H9 (cell line): Measurements from ENCODE around the gene HLA-C. TPM values are rescaled to one million over a fixed set of nuclear protein-coding genes. Genes with fewer than 3 reads are reported as not detected.
"Not testable (repeated sequence)": the region's sequence is repeated elsewhere in the genome, so short reads cannot be mapped to it uniquely, and the experiment has no call there.

ENCODE experiments used
- DNase-seq: peaks from one replicate; pipeline ENCODE4 v3.0.0-alpha.2; 2017
- H2AFZ ChIP-seq: one replicate; pipeline ENCODE4 v1.6.1; 2013; ENCODE audit warnings: mild to moderate bottlenecking, low read length, control low read depth, moderate library complexity
- H2AK5ac ChIP-seq: 2 replicates; pipeline ENCODE4 v1.6.1; 2013; ENCODE audit warnings: low read length, control low read depth, mixed read lengths; ENCODE audit not compliant: insufficient read length
- H2BK120ac ChIP-seq: one replicate; pipeline ENCODE4 v1.6.1; 2013; ENCODE audit warnings: low read depth, mild to moderate bottlenecking, low read length, control low read depth, inconsistent platforms; ENCODE audit not compliant: poor library complexity, severe bottlenecking
- H2BK12ac ChIP-seq: 2 replicates; pipeline ENCODE4 v1.6.1; 2013; ENCODE audit warnings: low read length, control low read depth, mixed read lengths, low read depth; ENCODE audit not compliant: insufficient read length
- H2BK15ac ChIP-seq: 2 replicates; pipeline ENCODE4 v1.6.1; 2013; ENCODE audit warnings: low read depth, low read length, control low read depth
- H2BK20ac ChIP-seq: one replicate; pipeline ENCODE4 v1.6.1; 2013; ENCODE audit warnings: low read depth, mild to moderate bottlenecking, low read length, control low read depth, inconsistent platforms; ENCODE audit not compliant: poor library complexity, severe bottlenecking
- H2BK5ac ChIP-seq: 2 replicates; pipeline ENCODE4 v1.6.1; 2013; ENCODE audit warnings: low read length, control low read depth, mixed read lengths; ENCODE audit not compliant: insufficient read length
- H3K14ac ChIP-seq: 2 replicates; pipeline ENCODE4 v1.6.1; 2013; ENCODE audit warnings: low read length, control low read depth; ENCODE audit not compliant: insufficient read depth
- H3K18ac ChIP-seq: 2 replicates; pipeline ENCODE4 v1.6.1; 2013; ENCODE audit warnings: low read depth, mild to moderate bottlenecking, mixed read lengths, low read length, control low read depth; ENCODE audit not compliant: insufficient read length
- H3K23ac ChIP-seq: 2 replicates; pipeline ENCODE4 v1.6.1; 2013; ENCODE audit warnings: low read length, control low read depth, mixed read lengths, low read depth; ENCODE audit not compliant: insufficient read length
- H3K23me2 ChIP-seq: 2 replicates; pipeline ENCODE4 v1.6.1; 2013; ENCODE audit warnings: low read depth, mild to moderate bottlenecking, mixed read lengths, low read length, control low read depth; ENCODE audit not compliant: insufficient read length, poor library complexity, severe bottlenecking
- H3K27ac ChIP-seq: 2 replicates; pipeline ENCODE4 v1.5.1; 2013; ENCODE audit warnings: low read length, control low read depth, mixed read lengths, low read depth; ENCODE audit not compliant: insufficient read length
- H3K27me3 ChIP-seq: 2 replicates; pipeline ENCODE4 v1.6.1; 2013; ENCODE audit warnings: low read length, control low read depth, inconsistent platforms; ENCODE audit not compliant: insufficient read depth
- H3K4ac ChIP-seq: 2 replicates; pipeline ENCODE4 v1.6.1; 2013; ENCODE audit warnings: low read depth, mild to moderate bottlenecking, control low read depth, inconsistent platforms, low read length, moderate library complexity
- H3K4me1 ChIP-seq: 2 replicates; pipeline ENCODE4 v1.6.1; 2013; ENCODE audit warnings: low read length, control low read depth, inconsistent platforms; ENCODE audit not compliant: insufficient read depth
- H3K4me2 ChIP-seq: 2 replicates; pipeline ENCODE4 v1.6.1; 2013; ENCODE audit warnings: low read length, control low read depth, mixed read lengths; ENCODE audit not compliant: insufficient read length, insufficient read depth
- H3K56ac ChIP-seq: 2 replicates; pipeline ENCODE4 v1.6.1; 2013; ENCODE audit warnings: low read depth, mild to moderate bottlenecking, mixed read lengths, low read length, control low read depth; ENCODE audit not compliant: insufficient read length
- H3K79me1 ChIP-seq: 2 replicates; pipeline ENCODE4 v1.6.1; 2013; ENCODE audit warnings: low read depth, mild to moderate bottlenecking, moderate library complexity, low read length, control low read depth, inconsistent platforms; ENCODE audit not compliant: insufficient read depth, poor library complexity, severe bottlenecking
- H3K79me2 ChIP-seq: 2 replicates; pipeline ENCODE4 v1.6.1; 2013; ENCODE audit warnings: low read length, control low read depth, inconsistent platforms; ENCODE audit not compliant: insufficient read depth
- H3K9ac ChIP-seq: 2 replicates; pipeline ENCODE4 v1.6.1; 2013; ENCODE audit warnings: low read length, control low read depth, mixed read lengths; ENCODE audit not compliant: insufficient read length; ENCODE audit errors: extremely low read depth
- H3K9me3 ChIP-seq: one replicate; pipeline ENCODE4 v1.6.1; 2013; ENCODE audit warnings: low read depth, low read length, inconsistent platforms; ENCODE audit not compliant: control insufficient read depth
- H3T11ph ChIP-seq: one replicate; pipeline ENCODE4 v1.6.1; 2013; ENCODE audit warnings: mild to moderate bottlenecking, low read length, control low read depth, inconsistent platforms
- H4K20me1 ChIP-seq: one replicate; pipeline ENCODE4 v1.6.1; 2013; ENCODE audit not compliant: control insufficient read depth, insufficient read length, insufficient read depth
- H4K5ac ChIP-seq: 2 replicates; pipeline ENCODE4 v1.6.1; 2013; ENCODE audit warnings: low read depth, mild to moderate bottlenecking, mixed read lengths, low read length, control low read depth; ENCODE audit not compliant: insufficient read length
- H4K8ac ChIP-seq: replicated peaks from 2 replicates; pipeline ENCODE4 v1.6.1; 2013; ENCODE audit warnings: low read length, control low read depth, mixed read lengths, low read depth; ENCODE audit not compliant: insufficient read length
- H4K91ac ChIP-seq: 2 replicates; pipeline ENCODE4 v1.6.1; 2013; ENCODE audit warnings: low read depth, mild to moderate bottlenecking, moderate library complexity, mixed read lengths, low read length, control low read depth; ENCODE audit not compliant: insufficient read length
- H3K27ac Mint-ChIP-seq, 3 experiments: 2 replicates in 2 of 3; 3 replicates in 1 of 3; pipeline ENCODE4 v1.8.0; 2020 to 2021; ENCODE audit warnings: mixed read lengths in 3 of 3, mild to moderate bottlenecking in 1 of 3, moderate library complexity in 1 of 3
- H3K27me3 Mint-ChIP-seq: 2 replicates; pipeline ENCODE4 v1.8.0; 2021; ENCODE audit warnings: low read depth, mild to moderate bottlenecking, moderate library complexity, mixed read lengths
- H3K36me3 Mint-ChIP-seq, 3 experiments: 2 replicates in 2 of 3; 3 replicates in 1 of 3; pipeline ENCODE4 v1.8.0; 2020 to 2021; ENCODE audit warnings: low read depth in 3 of 3, mixed read lengths in 3 of 3; ENCODE audit not compliant: insufficient read depth in 1 of 3
- H3K4me1 Mint-ChIP-seq, 2 experiments: 2 replicates each; pipeline ENCODE4 v1.8.0; 2020; ENCODE audit warnings: mixed read lengths in 2 of 2
- H3K4me3 Mint-ChIP-seq, 2 experiments: 2 replicates in 1 of 2; 3 replicates in 1 of 2; pipeline ENCODE4 v1.8.0; 2020 to 2021; ENCODE audit warnings: mild to moderate bottlenecking in 2 of 2, mixed read lengths in 2 of 2, moderate library complexity in 1 of 2
- H3K9me3 Mint-ChIP-seq, 2 experiments: 2 replicates in 1 of 2; 3 replicates in 1 of 2; pipeline ENCODE4 v1.8.0; 2020; ENCODE audit warnings: mild to moderate bottlenecking in 2 of 2, mixed read lengths in 2 of 2, moderate library complexity in 1 of 2
- WGBS: extraction: QIAGEN DNeasy Blood & Tissue Kit; methylation state at CpG from one replicate; pipeline ENCODE4 v1.1.7; 2013; ENCODE audit warnings: missing lambda C conversion rate, low lambda C conversion rate, mixed read lengths; ENCODE audit not compliant: insufficient read length; ENCODE audit errors: extremely low coverage; 5-methylcytosine and 5-hydroxymethylcytosine counted together
- total RNA-seq: library from RNA; stranded (reverse); gene quantifications from 2 replicates; pipeline ENCODE4 v1.2.1, GENCODE V29; 2021
- TF ChIP-seq, protein P1 (sequence below): fragments of 200-600 bp; sonication (generic); conservative IDR thresholded peaks from 3 replicates; pipeline ENCODE4 v1.8.0; 2021; ENCODE audit warnings: antibody characterized with exemption, mild to moderate bottlenecking

Gene HLA-C
- total RNA-seq, 1 experiment from 2014 or later, result 239 TPM

DNA sequence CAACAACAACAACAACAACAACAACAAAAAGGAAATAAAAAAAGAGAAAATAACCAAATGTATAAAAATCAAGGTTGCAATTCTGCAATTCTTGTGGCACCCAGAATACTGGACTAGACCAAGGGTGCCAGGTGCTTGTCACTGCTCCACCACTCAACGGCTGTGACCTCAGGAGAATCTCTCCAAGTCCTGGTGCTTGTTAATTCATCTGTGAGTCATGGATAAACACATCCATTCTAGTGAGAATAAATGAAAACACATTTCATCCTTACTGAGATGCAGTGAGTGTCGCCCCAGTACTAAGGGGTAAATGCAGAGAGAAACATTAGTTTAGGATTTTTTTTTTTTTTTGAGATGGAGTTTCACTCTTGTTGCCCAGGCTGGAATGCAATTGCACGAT, 32.0 kb downstream of the HLA-C start:
- DNase-seq, result no peak
- no peaks in the 10 kb centered on the region for H3K23me2 ChIP-seq
- H2BK12ac ChIP-seq, result no peak overlapping the region
- H2AFZ ChIP-seq, result no peak overlapping the region
- H4K91ac ChIP-seq, result no peak overlapping the region
- no peaks in the 10 kb centered on the region for H3K79me2 ChIP-seq
- no peak overlapping the region for H3K56ac ChIP-seq
- Mint-ChIP-seq H3K4me3 (no peak overlapping the region), H3K27me3 (peaks cover 13% of the 10 kb centered on the region), H3K36me3 (no peaks in the 10 kb centered on the region), H3K27ac (no peak overlapping the region), H3K9me3 (no peaks in the 10 kb centered on the region; a peak in 1 of 5 replicates), H3K4me1 (peaks cover under 1 to 5% of the 10 kb centered on the region in 2 experiments; a peak in 1 of 4 replicates)
- H3K27me3 ChIP-seq, result no peaks in the 10 kb centered on the region
- no peak overlapping the region for H3K27ac ChIP-seq
- H3K18ac ChIP-seq, result no peak overlapping the region
- no peak overlapping the region for H2AK5ac ChIP-seq
- no peaks in the 10 kb centered on the region for H3K79me1 ChIP-seq
- no peaks in the 10 kb centered on the region for H3K9me3 ChIP-seq
- H3K14ac ChIP-seq, result no peak overlapping the region
- no peak overlapping the region for H3K4me2 ChIP-seq
- H3K23ac ChIP-seq, result no peak overlapping the region
- H3K4me1 ChIP-seq, result no peaks in the 10 kb centered on the region
- no peak overlapping the region for H2BK15ac ChIP-seq
- TF ChIP-seq, protein P1, sequence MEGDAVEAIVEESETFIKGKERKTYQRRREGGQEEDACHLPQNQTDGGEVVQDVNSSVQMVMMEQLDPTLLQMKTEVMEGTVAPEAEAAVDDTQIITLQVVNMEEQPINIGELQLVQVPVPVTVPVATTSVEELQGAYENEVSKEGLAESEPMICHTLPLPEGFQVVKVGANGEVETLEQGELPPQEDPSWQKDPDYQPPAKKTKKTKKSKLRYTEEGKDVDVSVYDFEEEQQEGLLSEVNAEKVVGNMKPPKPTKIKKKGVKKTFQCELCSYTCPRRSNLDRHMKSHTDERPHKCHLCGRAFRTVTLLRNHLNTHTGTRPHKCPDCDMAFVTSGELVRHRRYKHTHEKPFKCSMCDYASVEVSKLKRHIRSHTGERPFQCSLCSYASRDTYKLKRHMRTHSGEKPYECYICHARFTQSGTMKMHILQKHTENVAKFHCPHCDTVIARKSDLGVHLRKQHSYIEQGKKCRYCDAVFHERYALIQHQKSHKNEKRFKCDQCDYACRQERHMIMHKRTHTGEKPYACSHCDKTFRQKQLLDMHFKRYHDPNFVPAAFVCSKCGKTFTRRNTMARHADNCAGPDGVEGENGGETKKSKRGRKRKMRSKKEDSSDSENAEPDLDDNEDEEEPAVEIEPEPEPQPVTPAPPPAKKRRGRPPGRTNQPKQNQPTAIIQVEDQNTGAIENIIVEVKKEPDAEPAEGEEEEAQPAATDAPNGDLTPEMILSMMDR, result no peak
- no peak overlapping the region for H3K4ac ChIP-seq
- H3T11ph ChIP-seq, result no peak overlapping the region
- H2BK120ac ChIP-seq, result no peak overlapping the region
- H3K9ac ChIP-seq, result no peak overlapping the region
- no peak overlapping the region for H4K5ac ChIP-seq
- no peak overlapping the region for H2BK5ac ChIP-seq
- WGBS, result no CpG with 5 or more reads among the region's 3 CpGs
- H2BK20ac ChIP-seq, result no peak overlapping the region
- no peaks in the 10 kb centered on the region for H4K20me1 ChIP-seq
- H4K8ac ChIP-seq, result no peak overlapping the region

GRCh38 chr6:31234101-31234500, 37.8 kb downstream of the HLA-C start:
- H3K9me3 Mint-ChIP-seq, result not testable (repeated sequence)

More at GRCh38 chr6:31234101-31234500, 37.8 kb downstream of the HLA-C start:
- not testable (repeated sequence) for H3K4me3 Mint-ChIP-seq, H3K4ac ChIP-seq, H2AFZ ChIP-seq, H3K23ac ChIP-seq, H3K18ac ChIP-seq, H3T11ph ChIP-seq, H3K27ac Mint-ChIP-seq, H3K9me3 ChIP-seq, H2BK120ac ChIP-seq, H3K79me2 ChIP-seq, H3K56ac ChIP-seq, H3K23me2 ChIP-seq, H4K8ac ChIP-seq, H2BK5ac ChIP-seq, H3K9ac ChIP-seq, H3K27me3 ChIP-seq, H2BK15ac ChIP-seq, H2BK20ac ChIP-seq, H4K5ac ChIP-seq, H3K4me2 ChIP-seq, H4K20me1 ChIP-seq, H3K4me1 ChIP-seq, H3K27me3 Mint-ChIP-seq, H3K79me1 ChIP-seq, H3K27ac ChIP-seq, H3K14ac ChIP-seq, H3K36me3 Mint-ChIP-seq, H2AK5ac ChIP-seq, H2BK12ac ChIP-seq, H4K91ac ChIP-seq, DNase-seq
- H3K4me1 Mint-ChIP-seq, result peaks cover 21 to 27% of the 10 kb centered on the region in 2 experiments
- no CpG with 5 or more reads among the region's 4 CpGs for WGBS
